Jurkat, Clone E6-1 (cell line): ENCODE measurements around the gene MPLKIP. TPM values are rescaled to one million over a fixed set of nuclear protein-coding genes. Genes with fewer than 3 reads are reported as not detected.
"Not testable (repeated sequence)": the region's sequence is repeated elsewhere in the genome, so short reads cannot be mapped to it uniquely, and the experiment has no call there.

Experiments
- DNase-seq: peaks from one replicate; pipeline ENCODE4 v3.0.0-alpha.2; 2011; ENCODE audit warnings: low read depth, low spot score
- H3K4me3 ChIP-seq: 2 replicates; pipeline ENCODE4 v1.5.1; 2011; ENCODE audit warnings: mild to moderate bottlenecking, low read length, control low read depth, moderate library complexity
- polyA plus RNA-seq: library from polyadenylated mRNA; unstranded; fragments of >200 nt; gene quantifications from one replicate; pipeline ENCODE4 v1.2.1, GENCODE V29; 2012; ENCODE audit warnings: missing spikeins; ENCODE audit not compliant: insufficient read length, insufficient read depth

The MPLKIP gene
- polyA plus RNA-seq: 55.0 TPM

GRCh38 chr7:40134428-40135316 lies at the start of gene MPLKIP, which contains the start of gene SUGCT:
Gene MPLKIP (minus strand): TSS chr7:40134622. CDS start chr7:40134567, 55 bp downstream.
Gene SUGCT (plus strand): TSS chr7:40135005.
- DNase-seq: peak; percentile 89
- H3K4me3 ChIP-seq: peak within 1 kb of the TSS; percentile 92

GRCh38 chr7:40182452-40182851 lies 48.0 kb upstream of the MPLKIP start:
- no peak overlapping the region for H3K4me3 ChIP-seq
- DNase-seq: no peak

- no peak for DNase-seq
- H3K4me3 ChIP-seq: no peak overlapping the region
Observed at GRCh38 chr7:40177071-40177470, 42.6 kb upstream of the MPLKIP start.

GRCh38 chr7:40175725-40176510 lies 41.5 kb upstream of the MPLKIP start:
- H3K4me3 ChIP-seq: no peak overlapping the region
- no peak for DNase-seq

GRCh38 chr7:40175256-40175655 lies 40.8 kb upstream of the MPLKIP start:
- not testable (repeated sequence) for H3K4me3 ChIP-seq, DNase-seq

GRCh38 chr7:40173121-40173520 lies 38.7 kb upstream of the MPLKIP start:
- H3K4me3 ChIP-seq: not testable (repeated sequence)

GRCh38 chr7:40168266-40168665 lies 33.8 kb upstream of the MPLKIP start:
- not testable (repeated sequence) for H3K4me3 ChIP-seq, DNase-seq

More at GRCh38 chr7:40173121-40173520, 38.7 kb upstream of the MPLKIP start:
- not testable (repeated sequence) for DNase-seq

GRCh38 chr7:40167291-40167690 lies 32.9 kb upstream of the MPLKIP start:
- no peak for DNase-seq

GRCh38 chr7:40165216-40165615 lies 30.8 kb upstream of the MPLKIP start:
- H3K4me3 ChIP-seq: no peak overlapping the region
- DNase-seq: no peak

More at GRCh38 chr7:40167291-40167690, 32.9 kb upstream of the MPLKIP start:
- H3K4me3 ChIP-seq: no peak overlapping the region

GRCh38 chr7:40162516-40162915 lies 28.1 kb upstream of the MPLKIP start:
- H3K4me3 ChIP-seq: no peak overlapping the region
- no peak for DNase-seq

GRCh38 chr7:40156988-40157387 lies 22.6 kb upstream of the MPLKIP start:
- no peak for DNase-seq
- H3K4me3 ChIP-seq: no peak overlapping the region

GRCh38 chr7:40151504-40151903 lies 17.1 kb upstream of the MPLKIP start:
- DNase-seq: no peak
- H3K4me3 ChIP-seq: no peak overlapping the region

GRCh38 chr7:40148671-40149070 lies 14.2 kb upstream of the MPLKIP start:
- no peak overlapping the region for H3K4me3 ChIP-seq
- no peak for DNase-seq

GRCh38 chr7:40148247-40148580 lies 13.8 kb upstream of the MPLKIP start:
- DNase-seq, H3K4me3 ChIP-seq: not testable (repeated sequence)

- no peak overlapping the region for H3K4me3 ChIP-seq
- DNase-seq: no peak
Observed at GRCh38 chr7:40147371-40148246, 13.2 kb upstream of the MPLKIP start.

- not testable (repeated sequence) for H3K4me3 ChIP-seq, DNase-seq
Observed at GRCh38 chr7:40145596-40146130, 11.2 kb upstream of the MPLKIP start.

GRCh38 chr7:40141916-40142315 lies 7.5 kb upstream of the MPLKIP start:
- DNase-seq, H3K4me3 ChIP-seq: not testable (repeated sequence)

GRCh38 chr7:40139891-40140290 lies 5.5 kb upstream of the MPLKIP start:
- H3K4me3 ChIP-seq: not testable (repeated sequence)

GRCh38 chr7:40138973-40139372 lies 4.6 kb upstream of the MPLKIP start:
- no peak for DNase-seq
- H3K4me3 ChIP-seq: no peak overlapping the region

More at GRCh38 chr7:40139891-40140290, 5.5 kb upstream of the MPLKIP start:
- not testable (repeated sequence) for DNase-seq
